ENCODE data around the gene CATSPERE.

The CATSPERE gene, protein sequence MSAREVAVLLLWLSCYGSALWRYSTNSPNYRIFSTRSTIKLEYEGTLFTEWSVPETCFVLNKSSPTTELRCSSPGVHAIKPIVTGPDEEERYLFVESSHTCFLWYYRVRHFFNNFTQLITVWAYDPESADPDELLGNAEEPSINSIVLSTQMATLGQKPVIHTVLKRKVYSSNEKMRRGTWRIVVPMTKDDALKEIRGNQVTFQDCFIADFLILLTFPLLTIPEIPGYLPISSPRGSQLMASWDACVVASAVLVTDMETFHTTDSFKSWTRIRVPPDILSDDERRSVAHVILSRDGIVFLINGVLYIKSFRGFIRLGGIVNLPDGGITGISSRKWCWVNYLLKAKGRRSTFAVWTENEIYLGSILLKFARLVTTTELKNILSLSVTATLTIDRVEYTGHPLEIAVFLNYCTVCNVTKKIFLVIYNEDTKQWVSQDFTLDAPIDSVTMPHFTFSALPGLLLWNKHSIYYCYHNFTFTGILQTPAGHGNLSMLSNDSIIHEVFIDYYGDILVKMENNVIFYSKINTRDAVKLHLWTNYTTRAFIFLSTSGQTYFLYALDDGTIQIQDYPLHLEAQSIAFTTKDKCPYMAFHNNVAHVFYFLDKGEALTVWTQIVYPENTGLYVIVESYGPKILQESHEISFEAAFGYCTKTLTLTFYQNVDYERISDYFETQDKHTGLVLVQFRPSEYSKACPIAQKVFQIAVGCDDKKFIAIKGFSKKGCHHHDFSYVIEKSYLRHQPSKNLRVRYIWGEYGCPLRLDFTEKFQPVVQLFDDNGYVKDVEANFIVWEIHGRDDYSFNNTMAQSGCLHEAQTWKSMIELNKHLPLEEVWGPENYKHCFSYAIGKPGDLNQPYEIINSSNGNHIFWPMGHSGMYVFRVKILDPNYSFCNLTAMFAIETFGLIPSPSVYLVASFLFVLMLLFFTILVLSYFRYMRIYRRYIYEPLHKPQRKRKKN

DNA sequence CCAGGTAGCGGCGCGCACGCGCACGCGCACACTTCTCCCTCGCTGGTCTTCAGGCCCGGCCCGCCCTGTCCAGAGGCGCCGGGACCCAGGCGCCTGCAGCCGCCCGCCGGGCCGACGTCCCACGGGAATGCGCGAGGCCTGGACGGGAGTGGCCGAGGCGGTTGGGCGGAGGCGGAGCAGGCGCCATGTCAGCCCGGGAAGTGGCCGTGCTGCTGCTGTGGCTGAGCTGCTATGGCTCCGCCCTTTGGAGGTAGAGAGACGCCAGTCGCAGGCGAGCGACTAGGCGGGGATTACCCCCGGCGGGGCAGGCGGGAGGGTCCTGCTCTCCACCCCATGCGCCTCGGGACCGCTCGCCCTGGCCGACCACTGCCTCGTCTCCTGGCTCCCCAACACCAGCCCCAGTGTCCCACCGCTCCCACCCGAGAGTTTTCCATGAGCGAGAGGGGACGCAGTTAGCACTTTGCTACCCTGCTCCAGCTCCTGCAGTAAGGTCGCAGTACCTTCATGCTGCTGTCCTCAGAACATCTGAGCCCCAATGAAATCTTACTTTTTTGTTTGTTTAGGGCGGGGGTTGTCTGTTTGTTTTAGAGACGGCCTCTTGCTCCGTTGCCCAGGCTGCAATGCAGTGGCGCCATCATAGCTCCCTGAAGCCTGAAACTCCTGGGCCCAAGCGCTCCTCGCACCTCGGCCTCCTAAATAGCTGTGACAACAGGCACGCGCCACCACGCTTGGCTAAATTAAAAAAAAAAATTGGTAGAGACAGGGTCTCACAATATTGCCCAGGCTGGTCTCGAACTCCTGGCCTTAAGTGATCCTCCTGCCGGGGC is at the start of gene CATSPERE:
CATSPERE (plus strand) TSS at position 29 of the 827 bp plus-strand sequence; CDS start at position 186, 157 bp downstream.
- peak within 1 kb of the TSS; percentile 40 for H3K4me3 ChIP-seq (replicated peaks; ENCODE audit: low read depth, low read length)
- TF ChIP-seq, protein P1, sequence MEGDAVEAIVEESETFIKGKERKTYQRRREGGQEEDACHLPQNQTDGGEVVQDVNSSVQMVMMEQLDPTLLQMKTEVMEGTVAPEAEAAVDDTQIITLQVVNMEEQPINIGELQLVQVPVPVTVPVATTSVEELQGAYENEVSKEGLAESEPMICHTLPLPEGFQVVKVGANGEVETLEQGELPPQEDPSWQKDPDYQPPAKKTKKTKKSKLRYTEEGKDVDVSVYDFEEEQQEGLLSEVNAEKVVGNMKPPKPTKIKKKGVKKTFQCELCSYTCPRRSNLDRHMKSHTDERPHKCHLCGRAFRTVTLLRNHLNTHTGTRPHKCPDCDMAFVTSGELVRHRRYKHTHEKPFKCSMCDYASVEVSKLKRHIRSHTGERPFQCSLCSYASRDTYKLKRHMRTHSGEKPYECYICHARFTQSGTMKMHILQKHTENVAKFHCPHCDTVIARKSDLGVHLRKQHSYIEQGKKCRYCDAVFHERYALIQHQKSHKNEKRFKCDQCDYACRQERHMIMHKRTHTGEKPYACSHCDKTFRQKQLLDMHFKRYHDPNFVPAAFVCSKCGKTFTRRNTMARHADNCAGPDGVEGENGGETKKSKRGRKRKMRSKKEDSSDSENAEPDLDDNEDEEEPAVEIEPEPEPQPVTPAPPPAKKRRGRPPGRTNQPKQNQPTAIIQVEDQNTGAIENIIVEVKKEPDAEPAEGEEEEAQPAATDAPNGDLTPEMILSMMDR (IDR thresholded peaks at IDR 0.05; ENCODE audit: low read depth, low read length, missing control alignments) = no peak
- no peak for DNase-seq (ENCODE audit: extremely low read depth, low read depth)

DNA sequence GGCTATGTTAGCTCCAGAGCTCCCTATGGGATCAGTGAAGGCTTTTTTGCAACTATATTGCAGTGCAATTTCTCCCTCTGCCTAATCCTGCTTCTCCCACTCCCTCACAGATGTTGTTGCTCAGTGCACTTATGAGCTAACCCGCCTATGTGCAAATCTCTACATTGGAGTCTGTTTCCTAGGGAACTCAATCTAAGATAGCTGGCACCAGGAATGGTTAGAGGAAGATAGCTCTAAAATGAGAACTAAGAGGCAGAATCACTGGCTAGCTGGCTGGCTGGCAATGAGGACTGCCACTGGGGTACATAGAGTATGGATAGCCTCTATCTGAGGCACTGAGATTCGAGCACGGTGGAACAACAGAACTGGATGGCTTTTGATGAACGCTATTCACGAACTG is 48.9 kb upstream of the CATSPERE start:
- DNase-seq (ENCODE audit: extremely low read depth, low read depth) = no peak
- no peak overlapping the region for H3K4me3 ChIP-seq (replicated peaks; ENCODE audit: low read depth, low read length)
- TF ChIP-seq, protein P1 (IDR thresholded peaks at IDR 0.05; ENCODE audit: low read depth, low read length, missing control alignments) = no peak

DNA sequence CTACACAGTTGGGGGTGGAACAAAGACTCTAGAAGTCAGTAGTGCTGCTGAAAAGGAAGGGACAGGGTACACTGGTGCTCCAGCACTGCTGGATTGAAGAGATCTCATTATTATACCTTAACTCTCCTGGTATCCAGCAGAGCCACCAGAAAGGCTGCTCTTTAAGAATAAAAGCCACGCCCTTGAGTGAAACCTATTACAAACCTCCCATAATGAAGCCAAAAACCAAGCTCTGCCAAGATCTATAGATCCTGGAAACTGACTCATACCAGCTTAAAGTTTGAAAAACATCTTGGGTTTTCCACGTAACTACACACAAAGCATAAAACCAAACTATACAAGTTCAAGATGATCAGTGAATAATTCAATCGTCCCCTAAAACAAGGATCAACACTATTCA is 47.3 kb upstream of the CATSPERE start:
- TF ChIP-seq, protein P1 (IDR thresholded peaks at IDR 0.05; ENCODE audit: low read depth, low read length, missing control alignments) = no peak
- DNase-seq (ENCODE audit: extremely low read depth, low read depth) = no peak
- H3K4me3 ChIP-seq (replicated peaks; ENCODE audit: low read depth, low read length) = no peak overlapping the region

DNA sequence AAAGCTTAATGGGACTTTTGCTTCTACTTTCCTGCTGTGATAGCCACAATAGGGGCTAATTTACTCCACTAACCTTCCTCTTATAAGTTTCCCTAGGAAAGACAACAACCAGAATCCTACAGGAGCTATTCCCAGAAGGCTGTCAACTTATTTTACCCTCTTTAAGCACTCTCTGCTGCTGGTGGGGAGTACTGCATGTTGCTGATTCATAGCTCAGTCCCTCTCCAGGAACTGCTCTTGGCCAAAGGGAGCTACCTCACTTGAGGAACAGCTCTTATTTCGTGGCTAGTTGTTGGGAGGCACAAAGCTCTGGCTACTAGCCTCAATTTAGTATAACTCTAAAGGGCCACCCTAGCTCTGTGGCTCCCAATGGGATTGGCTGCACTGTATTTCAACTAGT is 46.5 kb upstream of the CATSPERE start:
- TF ChIP-seq, protein P1 (IDR thresholded peaks at IDR 0.05; ENCODE audit: low read depth, low read length, missing control alignments) = peak; percentile 14
- DNase-seq (ENCODE audit: extremely low read depth, low read depth) = peak; percentile 25
- H3K4me3 ChIP-seq (replicated peaks; ENCODE audit: low read depth, low read length) = no peak overlapping the region

DNA sequence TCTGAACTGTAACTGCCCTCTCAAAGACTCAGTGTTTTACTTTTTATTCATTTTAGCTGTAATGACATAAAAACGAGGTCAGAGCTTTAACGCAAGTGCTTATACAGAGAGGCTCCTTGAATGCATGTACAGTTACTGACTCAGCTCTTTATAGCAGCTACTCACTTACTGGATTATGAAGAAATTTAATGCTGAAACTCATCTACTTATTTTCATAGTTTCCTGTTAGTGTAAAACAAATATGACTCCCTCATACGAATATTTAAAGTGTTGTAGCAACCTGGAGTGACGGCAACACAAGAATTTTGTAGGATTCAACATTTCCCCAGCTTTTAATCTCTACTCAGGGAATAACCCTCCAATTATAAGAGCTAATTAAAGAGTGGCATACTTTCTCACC is 42.0 kb upstream of the CATSPERE start:
- no peak for DNase-seq (ENCODE audit: extremely low read depth, low read depth)
- no peak overlapping the region for H3K4me3 ChIP-seq (replicated peaks; ENCODE audit: low read depth, low read length)
- TF ChIP-seq, protein P1 (IDR thresholded peaks at IDR 0.05; ENCODE audit: low read depth, low read length, missing control alignments) = no peak

DNA sequence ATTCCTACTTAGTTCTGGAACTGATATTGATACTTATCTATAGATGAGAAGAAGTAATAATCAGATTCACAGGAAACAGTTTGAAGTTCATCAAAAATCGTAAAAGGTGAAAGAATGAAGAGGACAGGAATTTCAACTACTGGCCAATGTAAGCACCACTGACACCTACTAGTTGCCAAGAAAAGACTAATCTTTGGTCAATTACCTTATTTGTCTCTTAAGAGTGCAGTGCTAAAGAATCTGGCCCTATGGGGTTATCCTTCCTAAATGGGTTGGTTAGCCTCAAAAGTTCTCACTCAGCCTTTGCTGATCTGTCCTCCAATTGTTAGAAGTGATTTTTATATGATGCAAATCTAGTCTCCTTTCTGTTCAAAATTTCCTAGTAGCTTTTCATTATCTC is 38.9 kb upstream of the CATSPERE start:
- no peak for DNase-seq (ENCODE audit: extremely low read depth, low read depth)
- TF ChIP-seq, protein P1 (IDR thresholded peaks at IDR 0.05; ENCODE audit: low read depth, low read length, missing control alignments) = no peak
- no peak overlapping the region for H3K4me3 ChIP-seq (replicated peaks; ENCODE audit: low read depth, low read length)
